Activated CD8-positive, alpha-beta memory T cell treated with anti-CD3 and anti-CD28 coated beads for 24 hours (primary cell): Measurements from ENCODE around the gene TENT5C.

ENCODE experiments used
- DNase-seq: peaks from one replicate; pipeline ENCODE4 v3.0.0-alpha.2; 2020

TENT5C gene

GRCh38 chr1:117657949-117658660 lies 52.3 kb downstream of the TENT5C start:
- no peak for DNase-seq

- peak; percentile 69 for DNase-seq
Measured at GRCh38 chr1:117658676-117659075, 52.8 kb downstream of the TENT5C start.

DNA sequence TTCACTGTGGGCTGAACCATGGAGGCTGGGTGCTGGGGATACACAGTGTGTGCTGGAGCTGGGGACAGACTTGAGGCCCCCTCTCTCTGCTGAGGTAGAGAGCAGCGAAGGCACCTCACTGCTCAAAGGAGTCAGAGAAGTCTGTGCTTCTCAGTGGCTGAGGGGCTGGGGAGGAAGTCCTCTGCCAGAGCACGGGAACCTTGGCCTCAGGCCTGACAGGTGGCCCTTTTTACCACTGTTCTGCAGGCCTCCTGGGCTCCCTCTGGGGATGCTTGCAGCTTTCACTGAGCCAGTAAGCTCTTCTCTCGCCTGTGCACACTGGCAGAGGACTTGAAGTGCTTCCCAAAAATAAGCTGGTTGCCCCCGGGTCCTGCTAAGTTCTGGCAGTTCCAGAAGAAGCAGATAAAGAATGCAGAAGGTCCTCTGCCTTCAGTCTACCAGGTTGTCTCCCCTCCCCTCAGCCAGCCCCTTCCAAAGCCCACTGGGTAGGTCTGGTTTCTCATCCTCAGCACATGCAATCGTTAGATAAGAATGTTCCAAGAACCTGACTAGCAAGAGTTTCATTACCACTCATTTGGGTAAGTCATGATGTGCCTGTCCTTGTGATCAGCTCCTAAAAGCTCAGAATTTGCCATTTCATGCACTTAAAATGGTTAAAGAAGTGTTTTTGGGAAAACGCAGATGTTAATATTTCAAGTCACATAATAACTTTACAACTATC lies 53.9 kb downstream of the TENT5C start:
- peak; percentile 67 for DNase-seq

DNA sequence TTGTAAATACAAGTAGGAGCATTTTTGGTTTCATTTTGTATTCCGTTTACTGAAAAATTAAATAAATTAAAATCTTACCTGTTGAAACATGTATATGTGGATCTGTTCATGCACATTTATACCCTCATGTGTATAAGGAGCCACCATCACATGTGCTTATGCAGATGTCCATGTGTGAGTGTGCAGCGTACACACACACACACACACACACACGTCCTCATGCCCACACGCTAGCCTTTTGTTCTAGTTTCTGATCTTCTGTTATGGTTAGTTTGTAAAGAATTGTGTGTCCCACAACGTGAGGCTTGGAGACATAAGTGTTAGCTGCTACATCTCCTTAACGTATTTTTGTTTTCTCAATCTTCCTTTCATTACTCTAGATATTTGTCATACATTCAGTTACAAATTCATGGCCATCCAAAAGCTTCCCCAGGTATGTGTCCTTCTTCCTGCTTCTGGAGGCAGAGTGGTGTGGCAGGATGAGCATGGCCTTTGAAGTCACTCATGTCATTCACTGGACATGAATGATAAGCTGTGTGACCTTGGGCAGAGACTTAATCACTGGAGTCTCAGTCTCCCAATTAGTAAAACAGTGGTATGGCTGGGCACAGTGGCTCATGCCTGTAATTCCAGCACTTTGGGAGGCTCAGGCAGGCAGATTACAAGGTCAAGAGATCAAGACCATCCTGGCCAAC lies 54.6 kb downstream of the TENT5C start:
- no peak for DNase-seq

- no peak for DNase-seq
Measured at GRCh38 chr1:117661027-117661426, 55.2 kb downstream of the TENT5C start.

- no peak for DNase-seq
Measured at GRCh38 chr1:117662667-117663066, 56.8 kb downstream of the TENT5C start.

- no peak for DNase-seq
Measured at GRCh38 chr1:117663156-117663902, 57.5 kb downstream of the TENT5C start.

DNA sequence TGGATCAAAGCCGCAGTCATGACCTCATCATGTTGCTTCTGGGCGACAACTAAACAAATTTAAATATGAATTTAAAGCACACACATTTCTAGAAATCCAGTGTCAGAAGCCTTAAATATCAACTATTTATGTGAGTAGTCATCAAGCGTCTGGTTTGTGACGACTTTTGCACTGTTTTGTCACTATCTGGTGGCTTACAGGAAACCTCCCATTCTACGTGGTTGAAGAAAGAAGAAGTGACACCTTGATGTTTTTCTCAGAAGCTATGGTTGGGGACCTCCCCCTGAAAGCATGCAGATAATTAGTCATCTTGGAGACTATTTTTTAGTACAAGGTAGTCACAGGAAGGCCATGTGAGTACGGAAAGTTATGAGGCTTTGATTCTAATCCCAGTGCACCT lies 58.5 kb downstream of the TENT5C start:
- peak; percentile 59 for DNase-seq

DNA sequence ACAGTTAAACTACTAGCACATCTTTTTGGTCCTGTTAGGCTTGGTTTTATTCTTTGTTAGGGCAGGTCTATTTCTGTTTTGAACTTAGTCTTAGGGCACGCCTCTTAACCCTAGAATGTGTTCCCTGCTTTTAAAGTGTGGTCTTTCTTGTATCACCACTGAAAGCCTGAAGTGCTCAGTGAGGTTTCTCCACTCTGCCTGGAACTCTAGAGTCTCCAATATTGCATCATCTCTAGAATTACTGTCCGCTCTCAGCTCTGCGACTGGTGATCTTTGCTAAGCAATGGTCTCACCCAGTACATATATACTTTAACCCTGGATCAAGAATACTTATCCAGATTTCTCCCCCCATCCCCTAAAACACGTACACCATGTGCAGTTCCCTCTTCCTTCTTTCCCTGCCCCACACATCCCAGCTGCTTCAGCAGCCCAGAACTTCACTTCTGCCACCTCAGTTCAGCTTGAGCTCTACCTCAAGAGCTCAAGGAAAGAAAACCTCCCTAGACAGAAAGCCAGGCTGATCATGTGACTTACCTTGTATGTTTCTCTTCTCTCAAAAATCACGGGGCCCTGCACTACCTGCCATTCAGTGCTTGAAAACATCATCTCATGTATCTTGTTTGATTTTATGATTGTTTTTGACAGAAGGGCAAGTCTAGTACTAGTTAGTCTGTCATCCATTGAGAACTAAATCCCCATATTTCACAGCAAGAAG lies 59.9 kb downstream of the TENT5C start:
- DNase-seq: peak; percentile 38

- peak; percentile 54 for DNase-seq
Measured at GRCh38 chr1:117669572-117669971, 63.7 kb downstream of the TENT5C start.

DNA sequence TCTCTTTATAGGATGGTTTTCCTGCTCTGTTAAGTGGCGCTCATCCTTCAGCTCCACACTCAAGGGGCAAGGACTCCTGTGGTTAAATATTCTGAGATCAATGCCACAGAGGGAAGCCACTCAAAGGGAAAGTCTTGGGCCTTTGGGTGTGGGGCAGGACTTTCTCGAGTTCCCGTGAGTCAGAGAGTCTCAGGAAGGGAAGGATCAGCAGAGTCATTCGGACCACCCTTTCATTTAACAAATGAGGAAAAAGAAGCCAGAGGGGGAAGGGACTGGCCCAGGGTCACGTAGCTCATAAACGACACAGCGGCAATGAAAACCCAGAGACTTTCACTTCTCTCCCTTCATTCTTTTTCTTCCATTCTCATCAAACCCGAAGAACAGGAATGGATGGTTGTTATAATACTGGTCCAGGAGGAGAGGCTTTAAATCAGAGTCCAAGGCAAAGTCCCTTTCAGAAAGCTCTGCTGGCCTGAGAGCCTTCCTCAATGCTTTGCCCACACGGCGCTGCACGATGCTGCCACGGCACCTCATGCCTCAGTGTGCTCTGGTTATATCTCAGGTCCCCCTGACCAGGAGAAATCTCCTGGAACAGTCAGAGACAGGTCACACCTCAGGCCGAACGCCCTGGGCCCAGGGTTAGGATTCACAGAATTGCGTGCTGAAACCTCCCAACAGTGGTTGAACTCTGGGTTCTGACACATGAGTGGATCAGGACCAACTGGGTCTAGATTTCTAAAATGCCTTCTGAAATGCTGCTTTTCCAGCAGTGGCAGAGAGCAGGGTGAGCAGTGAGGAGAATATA lies 65.3 kb downstream of the TENT5C start:
- DNase-seq: peak; percentile 49

DNA sequence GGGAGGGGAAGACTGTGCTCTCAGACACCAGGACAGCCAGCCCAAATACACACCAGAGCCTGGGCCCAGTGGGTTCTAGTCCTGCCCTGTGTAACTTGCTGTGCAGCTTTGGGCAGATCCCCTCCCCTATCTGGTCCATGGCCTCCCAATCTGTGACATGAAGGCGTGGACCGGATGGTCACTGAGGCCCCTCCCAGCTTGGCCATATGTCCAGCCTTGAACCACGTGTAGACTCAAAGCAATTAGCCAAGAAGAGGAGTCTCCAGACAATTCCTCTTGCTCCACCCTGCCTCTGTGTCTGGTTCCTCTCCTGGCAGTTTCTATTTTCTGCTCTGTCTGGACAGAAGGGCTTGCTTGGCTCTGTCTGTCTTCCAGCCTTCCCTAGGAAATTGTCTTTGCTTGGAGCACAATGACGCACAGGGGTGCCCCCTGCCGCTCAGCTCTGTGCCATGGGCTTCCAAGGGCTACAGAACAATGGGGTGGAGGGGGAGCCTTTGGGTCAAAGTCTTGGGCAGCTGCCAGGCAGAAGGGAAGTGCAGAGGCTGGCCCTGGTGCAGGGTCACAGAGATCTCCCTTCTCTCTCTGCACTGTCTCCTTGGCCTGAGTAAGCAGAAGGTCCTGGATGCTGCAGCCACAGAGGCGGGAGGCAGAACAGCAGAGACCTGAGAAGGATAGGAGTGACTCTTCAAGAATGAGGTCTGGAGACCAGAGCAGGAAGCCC lies 66.1 kb downstream of the TENT5C start:
- DNase-seq: peak; percentile 56

DNA sequence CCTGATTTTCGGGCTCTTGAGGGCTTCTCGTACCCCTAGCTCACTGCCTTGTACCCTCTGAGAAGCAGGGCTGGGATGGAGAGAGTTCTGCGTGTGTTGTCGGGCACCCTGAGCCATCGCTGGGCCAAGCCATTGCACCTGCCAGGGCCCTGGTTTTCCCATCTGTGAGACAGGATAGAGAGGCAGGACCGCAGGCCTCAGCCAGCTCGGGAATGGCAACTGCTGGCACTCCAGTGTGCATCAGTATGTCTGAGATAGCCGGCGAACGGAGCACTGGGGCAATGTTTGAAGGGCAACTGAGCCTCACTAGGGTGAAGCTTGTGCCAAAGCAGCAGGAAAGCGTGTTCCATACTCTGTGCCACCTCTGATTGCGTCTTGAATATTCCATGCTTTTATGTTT lies 66.9 kb downstream of the TENT5C start:
- peak; percentile 52 for DNase-seq

DNA sequence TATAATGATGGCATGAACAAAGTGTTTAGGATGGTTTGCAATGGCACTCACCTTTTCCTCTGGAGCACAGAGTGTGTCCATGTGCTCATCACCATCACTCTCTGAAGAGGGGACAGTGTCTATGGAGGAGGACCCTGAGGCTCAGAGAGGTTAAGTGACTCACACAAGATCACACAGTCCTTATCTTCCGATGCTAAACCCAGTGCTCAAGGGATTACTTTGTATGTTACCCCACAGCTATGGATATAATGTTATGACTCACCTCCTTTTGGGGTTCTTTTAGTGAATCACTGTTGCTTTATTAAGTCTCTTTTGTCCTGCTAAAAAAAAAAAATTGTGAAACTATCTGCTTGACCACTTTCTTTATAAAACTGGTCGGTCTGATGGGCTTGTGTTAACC lies 67.6 kb downstream of the TENT5C start:
- peak; percentile 43 for DNase-seq

DNA sequence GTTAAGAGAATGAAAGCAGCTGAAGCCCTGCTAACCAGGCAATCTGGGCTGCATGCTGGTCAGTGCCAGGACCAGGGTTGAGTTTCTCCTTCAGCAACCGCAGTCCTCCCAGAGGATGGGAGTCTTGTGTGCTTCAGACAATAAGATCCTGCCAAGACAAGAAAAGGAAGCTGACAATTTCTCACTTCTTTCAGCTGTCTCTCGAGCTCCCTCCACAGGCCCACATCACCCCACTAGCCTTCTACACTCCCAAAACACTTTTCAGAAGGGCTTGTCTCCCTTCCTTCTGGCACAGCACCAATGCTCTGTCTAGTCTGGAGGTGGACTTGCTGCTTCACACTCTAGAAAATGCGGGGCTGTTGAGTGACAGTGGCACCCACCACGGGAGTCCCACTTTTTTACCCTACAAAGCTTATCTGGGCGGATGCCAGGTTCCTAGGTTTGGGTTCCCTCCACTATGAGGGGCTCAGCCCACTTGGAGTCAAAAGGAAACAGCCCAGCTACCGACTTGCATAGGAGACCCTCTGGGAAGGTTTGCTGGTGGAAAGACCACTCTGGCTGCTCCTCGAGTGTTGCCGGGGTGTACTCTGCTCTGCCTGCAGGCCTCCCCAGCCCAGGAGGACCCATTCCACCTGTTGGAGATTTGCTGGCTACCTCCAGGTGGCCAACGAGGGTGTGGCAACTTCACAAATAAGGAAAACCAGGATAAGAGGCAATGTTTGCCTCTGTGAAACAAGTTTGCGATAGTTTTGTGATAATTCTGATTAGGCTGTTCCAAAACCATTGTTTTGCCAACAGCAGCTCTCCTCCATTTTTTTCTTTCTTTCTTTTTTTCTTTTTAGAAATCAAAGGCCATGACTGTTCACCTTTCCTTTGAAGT lies 68.9 kb downstream of the TENT5C start:
- peak; percentile 67 for DNase-seq

DNA sequence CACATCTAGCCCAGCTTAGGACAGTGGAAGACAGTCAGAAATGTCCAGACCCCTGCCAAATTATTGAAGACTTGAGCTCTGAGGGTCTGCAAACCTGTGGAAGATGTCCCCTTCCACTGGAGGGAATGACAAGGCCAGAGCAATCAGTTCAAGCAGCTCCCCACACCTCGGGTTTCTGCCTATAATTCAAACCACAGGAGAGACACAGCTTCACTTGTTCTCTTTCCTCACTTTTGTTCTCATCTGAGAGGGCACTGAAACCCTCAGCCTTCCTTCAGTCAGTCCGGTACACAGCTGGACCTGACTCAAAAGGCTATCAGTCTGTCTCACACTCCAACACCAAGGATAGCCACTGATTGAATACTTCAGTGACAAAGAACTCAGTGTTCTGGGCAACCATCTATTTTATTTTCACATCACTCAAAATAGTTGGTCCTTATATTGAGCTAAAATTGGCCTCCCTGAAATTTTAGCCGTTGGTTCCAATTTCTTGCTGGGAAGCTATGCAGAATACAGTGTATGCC lies 70.1 kb downstream of the TENT5C start:
- DNase-seq: no peak

DNA sequence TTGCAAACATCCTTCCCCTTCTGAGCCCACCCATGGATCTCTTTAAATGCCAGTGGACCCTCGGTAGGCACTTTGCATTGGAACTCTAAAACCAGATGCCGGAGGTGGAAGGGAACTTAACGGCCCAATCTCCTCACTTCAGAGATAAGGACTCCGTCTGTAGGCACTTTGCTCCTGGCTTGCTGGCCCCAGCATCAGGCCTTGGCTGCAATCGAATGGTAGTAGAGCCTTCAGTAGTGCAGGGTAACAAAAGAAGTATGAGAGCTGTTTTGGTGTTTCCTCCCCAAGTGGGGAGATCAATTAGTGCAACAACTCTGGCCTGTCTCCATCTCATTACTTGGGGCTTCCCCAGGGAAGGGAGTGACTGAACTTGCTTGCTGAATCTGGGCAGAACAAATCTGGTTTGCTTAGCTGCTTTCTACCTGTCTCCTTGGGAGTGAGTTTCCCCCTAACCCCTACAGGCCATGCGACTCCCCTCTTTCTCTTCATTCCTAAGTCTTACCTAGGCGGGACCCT lies 70.8 kb downstream of the TENT5C start:
- no peak for DNase-seq
